Neuronal stem cell (in vitro differentiated cells): Measurements from ENCODE around the gene PHF21A.

Source experiments
- DNase-seq: peaks from one replicate; pipeline ENCODE4 v3.0.0-alpha.2; 2013; ENCODE audit warnings: low spot score
- H2AFZ ChIP-seq: one replicate; pipeline ENCODE4 v1.6.1; 2013; ENCODE audit warnings: mild to moderate bottlenecking, low read length, inconsistent platforms
- H2AK5ac ChIP-seq: 2 replicates; pipeline ENCODE4 v1.6.1; 2013; ENCODE audit warnings: low read depth, mild to moderate bottlenecking, inconsistent platforms, low read length, moderate library complexity, mixed read lengths
- H2BK120ac ChIP-seq: 2 replicates; pipeline ENCODE4 v1.6.1; 2013; ENCODE audit warnings: low read depth, mild to moderate bottlenecking, inconsistent platforms, low read length, moderate library complexity, mixed read lengths
- H2BK12ac ChIP-seq: one replicate; pipeline ENCODE4 v1.6.1; 2013; ENCODE audit warnings: low read length, inconsistent platforms
- H2BK15ac ChIP-seq: 2 replicates; pipeline ENCODE4 v1.6.1; 2013; ENCODE audit warnings: mild to moderate bottlenecking, low read length, inconsistent platforms, mixed read lengths
- H2BK5ac ChIP-seq: one replicate; pipeline ENCODE4 v1.6.1; 2013; ENCODE audit warnings: inconsistent platforms, mild to moderate bottlenecking, low read length, moderate library complexity
- H3K14ac ChIP-seq: one replicate; pipeline ENCODE4 v1.6.1; 2013; ENCODE audit warnings: low read length, inconsistent platforms
- H3K18ac ChIP-seq: 2 replicates; pipeline ENCODE4 v1.6.1; 2013; ENCODE audit warnings: low read length, inconsistent platforms
- H3K23ac ChIP-seq: 2 replicates; pipeline ENCODE4 v1.6.1; 2013; ENCODE audit warnings: low read depth, mild to moderate bottlenecking, mixed read lengths, low read length, inconsistent platforms; ENCODE audit not compliant: poor library complexity
- H3K27ac ChIP-seq: replicated peaks from 3 replicates; pipeline ENCODE4 v1.5.1; 2013; ENCODE audit warnings: low read length, inconsistent platforms
- H3K27me3 ChIP-seq, 3 experiments: 2 replicates each; pipeline ENCODE4 v1.6.1; 2013; ENCODE audit warnings: low read length in 3 of 3, mild to moderate bottlenecking in 2 of 3, inconsistent platforms in 1 of 3, low read depth in 1 of 3, mixed read lengths in 1 of 3, moderate library complexity in 1 of 3; ENCODE audit not compliant: control insufficient read depth in 3 of 3, insufficient read depth in 3 of 3
- H3K36me3 ChIP-seq, 2 donors: replicated peaks in 1 of 2; 2 replicates each; pipeline ENCODE4 v1.6.1; 2013; ENCODE audit warnings: low read length in 2 of 2; ENCODE audit not compliant: control insufficient read depth in 2 of 2, insufficient read depth in 2 of 2
- H3K4ac ChIP-seq: 2 replicates; pipeline ENCODE4 v1.6.1; 2013; ENCODE audit warnings: inconsistent platforms, mild to moderate bottlenecking, low read length, moderate library complexity
- H3K4me1 ChIP-seq, 2 donors: 1 replicate in 1 of 2; 2 replicates in 1 of 2; pipeline ENCODE4 v1.6.1; 2013; ENCODE audit warnings: low read length in 2 of 2, low read depth in 1 of 2; ENCODE audit not compliant: control insufficient read depth in 2 of 2, insufficient read depth in 1 of 2
- H3K4me2 ChIP-seq: one replicate; pipeline ENCODE4 v1.6.1; 2013; ENCODE audit warnings: mild to moderate bottlenecking, low read length, inconsistent platforms; ENCODE audit not compliant: insufficient read depth, poor library complexity, severe bottlenecking
- H3K4me3 ChIP-seq, 2 donors: 2 replicates each; pipeline ENCODE4 v1.5.1; 2013; ENCODE audit warnings: low read length in 2 of 2, mild to moderate bottlenecking in 2 of 2, inconsistent platforms in 1 of 2, moderate library complexity in 1 of 2
- H3K79me1 ChIP-seq: one replicate; pipeline ENCODE4 v1.6.1; 2013; ENCODE audit warnings: low read depth, mild to moderate bottlenecking, inconsistent platforms, low read length, moderate library complexity
- H3K9ac ChIP-seq: one replicate; pipeline ENCODE4 v1.6.1; 2013; ENCODE audit warnings: mild to moderate bottlenecking, low read depth, low read length, inconsistent platforms; ENCODE audit not compliant: poor library complexity
- H3K9me3 ChIP-seq, 2 donors: replicated peaks in 1 of 2; 2 replicates each; pipeline versions ENCODE3 to v1.6.1; 2013; ENCODE audit warnings: low read length in 2 of 2, mild to moderate bottlenecking in 2 of 2, inconsistent platforms in 1 of 2, low read depth in 1 of 2, mixed read lengths in 1 of 2, moderate library complexity in 1 of 2; ENCODE audit not compliant: control insufficient read depth in 2 of 2, insufficient read depth in 1 of 2
- H4K8ac ChIP-seq: one replicate; pipeline ENCODE4 v1.6.1; 2013; ENCODE audit warnings: low read depth, mild to moderate bottlenecking, inconsistent platforms, low read length, moderate library complexity
- H4K91ac ChIP-seq: one replicate; pipeline ENCODE4 v1.6.1; 2013; ENCODE audit warnings: low read length, low read depth, mild to moderate bottlenecking, inconsistent platforms; ENCODE audit not compliant: poor library complexity
- WGBS, 2 donors: extraction: QIAGEN DNeasy Blood & Tissue Kit; methylation state at CpG; one replicate each; pipeline ENCODE4 v1.1.7; 2013; ENCODE audit warnings: missing lambda C conversion rate in 2 of 2, mixed read lengths in 1 of 2; ENCODE audit not compliant: insufficient read length in 2 of 2, insufficient replicate concordance in 1 of 2; ENCODE audit errors: extremely low coverage in 2 of 2; 5-methylcytosine and 5-hydroxymethylcytosine counted together

The PHF21A gene

GRCh38 chr11:46047520-46047919 lies 73.7 kb downstream of the PHF21A start:
- Histone ChIP-seq H2BK120ac (no peak overlapping the region), H3K9ac (no peak overlapping the region), H3K23ac (no peak overlapping the region), H3K4me2 (no peak overlapping the region), H3K27ac (no peak overlapping the region), H3K4me1 (peaks cover 25% of the 10 kb centered on the region in 2 donors), H3K79me1 (no peaks in the 10 kb centered on the region), H3K27me3 (no peaks in the 10 kb centered on the region), H4K91ac (no peak overlapping the region), H2BK12ac (no peak overlapping the region), H2BK15ac (no peak overlapping the region), H3K4ac (no peak overlapping the region), H2BK5ac (no peak overlapping the region), H2AK5ac (no peak overlapping the region), H2AFZ (no peak overlapping the region), H3K4me3 (no peak overlapping the region), H3K14ac (no peak overlapping the region), H4K8ac (no peak overlapping the region), H3K18ac (no peak overlapping the region), H3K9me3 (peaks cover 0 to 5% of the 10 kb centered on the region in 2 donors), H3K36me3 (peaks cover 0 to 4% of the 10 kb centered on the region in 2 donors)
- DNase-seq, result no peak

- Histone ChIP-seq H3K79me1 (no peaks in the 10 kb centered on the region), H3K23ac (no peak overlapping the region), H2BK12ac (no peak overlapping the region), H3K4me1 (peaks cover 16 to 18% of the 10 kb centered on the region in 2 donors), H3K18ac (no peak overlapping the region), H2BK15ac (no peak overlapping the region), H2BK120ac (no peak overlapping the region), H3K36me3 (peaks cover 0 to 4% of the 10 kb centered on the region in 2 donors), H3K9me3 (peaks cover 0 to 8% of the 10 kb centered on the region in 2 donors), H2AFZ (no peak overlapping the region), H3K27ac (no peak overlapping the region), H3K4me3 (no peak overlapping the region), H2BK5ac (no peak overlapping the region), H2AK5ac (no peak overlapping the region), H3K4me2 (no peak overlapping the region), H3K4ac (no peak overlapping the region), H3K27me3 (no peaks in the 10 kb centered on the region), H3K14ac (no peak overlapping the region), H4K8ac (no peak overlapping the region), H3K9ac (no peak overlapping the region), H4K91ac (no peak overlapping the region)
- no CpG with 5 or more reads among the region's 1 CpG for WGBS, 2 donors
- no peak for DNase-seq
These were observed 75.4 kb downstream of the PHF21A start for GRCh38 chr11:46045811-46046210.

GRCh38 chr11:46044601-46045000 lies 76.7 kb downstream of the PHF21A start:
- no peak overlapping the region for H2AFZ ChIP-seq
- no peak overlapping the region for H2BK15ac ChIP-seq
- H3K79me1 ChIP-seq, result no peaks in the 10 kb centered on the region
- DNase-seq, result no peak
- H3K27ac ChIP-seq, result no peak overlapping the region
- H3K9ac ChIP-seq, result no peak overlapping the region
- no peaks in the 10 kb centered on the region for H3K27me3 ChIP-seq
- H4K8ac ChIP-seq, result no peak overlapping the region
- no peak overlapping the region for H3K4me2 ChIP-seq
- no peak overlapping the region for H2BK120ac ChIP-seq
- H3K14ac ChIP-seq, result no peak overlapping the region
- H2AK5ac ChIP-seq, result no peak overlapping the region
- H3K18ac ChIP-seq, result no peak overlapping the region
- H3K36me3 ChIP-seq, result peaks cover 0 to 4% of the 10 kb centered on the region in 2 donors
- H4K91ac ChIP-seq, result no peak overlapping the region
- H3K4me3 ChIP-seq, result no peak overlapping the region
- H3K4ac ChIP-seq, result no peak overlapping the region
- no peak overlapping the region for H2BK12ac ChIP-seq
- peaks cover 0 to 8% of the 10 kb centered on the region in 2 donors for H3K9me3 ChIP-seq
- WGBS, 2 donors, result no CpG with 5 or more reads among the region's 2 CpGs
- peaks cover 5 to 14% of the 10 kb centered on the region in 2 donors for H3K4me1 ChIP-seq
- no peak overlapping the region for H2BK5ac ChIP-seq
- no peak overlapping the region for H3K23ac ChIP-seq

GRCh38 chr11:46039990-46040389 lies 81.3 kb downstream of the PHF21A start:
- no peak overlapping the region for H4K8ac ChIP-seq
- DNase-seq, result no peak
- H3K4me3 ChIP-seq, result no peak overlapping the region
- H2BK12ac ChIP-seq, result no peak overlapping the region
- H3K4me1 ChIP-seq, result no peaks in the 10 kb centered on the region
- H3K9me3 ChIP-seq, result peaks cover 0 to 3% of the 10 kb centered on the region in 2 donors
- H3K18ac ChIP-seq, result no peak overlapping the region
- no peak overlapping the region for H3K27ac ChIP-seq
- no peak overlapping the region for H2BK15ac ChIP-seq
- H3K79me1 ChIP-seq, result no peaks in the 10 kb centered on the region
- peaks cover 0 to under 1% of the 10 kb centered on the region in 2 donors for H3K36me3 ChIP-seq
- no peak overlapping the region for H2AFZ ChIP-seq
- H2AK5ac ChIP-seq, result no peak overlapping the region
- no peak overlapping the region for H3K14ac ChIP-seq
- H2BK5ac ChIP-seq, result no peak overlapping the region
- no peak overlapping the region for H2BK120ac ChIP-seq
- H3K4ac ChIP-seq, result no peak overlapping the region
- H3K9ac ChIP-seq, result no peak overlapping the region
- H3K27me3 ChIP-seq, result no peaks in the 10 kb centered on the region
- no peak overlapping the region for H3K23ac ChIP-seq
- H4K91ac ChIP-seq, result no peak overlapping the region
- H3K4me2 ChIP-seq, result no peak overlapping the region
